GM21717 (cell line): ENCODE measurements around the gene HTT.

Source experiments
- ATAC-seq: cut with Tn5 transposase; IDR thresholded peaks from one replicate; pipeline ENCODE4 v1.9.1; 2021; ENCODE audit warnings: mild to moderate bottlenecking, moderate library complexity; ENCODE audit not compliant: unreplicated experiment

The HTT gene

GRCh38 chr4:3247399-3248177, 173.1 kb downstream of the HTT start:
- no peak for ATAC-seq

- ATAC-seq, result no peak
Observed at GRCh38 chr4:3248178-3248480, 173.6 kb downstream of the HTT start.

GRCh38 chr4:3248811-3249661, 174.6 kb downstream of the HTT start, which contains the start of gene MSANTD1:
Gene MSANTD1 (plus strand): TSS chr4:3249159. CDS start chr4:3249223, 64 bp downstream.
- no peak for ATAC-seq

GRCh38 chr4:3249711-3250437, 175.4 kb downstream of the HTT start:
- no peak for ATAC-seq

- ATAC-seq, result no peak
Observed at GRCh38 chr4:3250438-3250955, 176.0 kb downstream of the HTT start.

- no peak for ATAC-seq
Observed at GRCh38 chr4:3250956-3251690, 176.6 kb downstream of the HTT start.

- ATAC-seq, result no peak
Observed at GRCh38 chr4:3251691-3252479, 177.4 kb downstream of the HTT start.

GRCh38 chr4:3252480-3252828, 178.0 kb downstream of the HTT start:
- ATAC-seq, result no peak

- no peak for ATAC-seq
Observed at GRCh38 chr4:3252831-3253641, 178.6 kb downstream of the HTT start.

GRCh38 chr4:3253808-3254207, 179.3 kb downstream of the HTT start:
- no peak for ATAC-seq

- ATAC-seq, result no peak
Observed at GRCh38 chr4:3254302-3255131, 180.0 kb downstream of the HTT start.

- no peak for ATAC-seq
Observed at GRCh38 chr4:3255611-3256186, 181.2 kb downstream of the HTT start.

GRCh38 chr4:3256230-3257102, 182.0 kb downstream of the HTT start:
- no peak for ATAC-seq

GRCh38 chr4:3257103-3257555, 182.6 kb downstream of the HTT start:
- ATAC-seq, result no peak

GRCh38 chr4:3257556-3258482, 183.3 kb downstream of the HTT start:
- ATAC-seq, result no peak
